IPS-18c (cell line): ENCODE measurements around the gene PRCP.
"Not testable (repeated sequence)": the region's sequence is repeated elsewhere in the genome, so short reads cannot be mapped to it uniquely, and the experiment has no call there.

Experiments used
- H3K4me3 ChIP-seq: 2 replicates; pipeline ENCODE4 v1.7.0; 2013; ENCODE audit warnings: low read depth, mild to moderate bottlenecking, low read length, moderate library complexity; ENCODE audit not compliant: insufficient read depth
- H3K9me3 ChIP-seq: one replicate; pipeline ENCODE4 v1.6.1; 2013; ENCODE audit warnings: mild to moderate bottlenecking, low read length, moderate library complexity; ENCODE audit not compliant: control insufficient read depth, insufficient read depth

Gene PRCP

DNA sequence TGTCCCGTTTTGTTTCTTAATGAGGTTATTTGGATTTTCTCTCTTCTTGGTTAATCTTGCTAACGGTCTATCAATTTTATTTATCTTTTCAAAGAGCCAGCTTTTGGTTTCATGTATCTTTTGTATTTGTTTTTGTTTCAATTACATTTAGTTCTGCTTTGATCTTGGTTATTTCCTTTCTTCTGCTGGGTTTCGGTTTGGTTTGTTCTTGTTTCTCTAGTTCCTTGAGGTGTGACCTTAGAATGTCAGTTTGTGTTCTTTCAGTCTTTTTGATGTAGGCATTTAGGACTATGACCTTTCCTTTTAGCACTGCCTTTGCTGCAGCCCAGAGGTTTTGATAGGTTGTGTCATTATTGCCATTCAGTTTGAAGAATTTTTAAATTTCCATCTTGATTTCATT lies 20.0 kb upstream of the PRCP start:
- not testable (repeated sequence) for H3K4me3 ChIP-seq, H3K9me3 ChIP-seq

DNA sequence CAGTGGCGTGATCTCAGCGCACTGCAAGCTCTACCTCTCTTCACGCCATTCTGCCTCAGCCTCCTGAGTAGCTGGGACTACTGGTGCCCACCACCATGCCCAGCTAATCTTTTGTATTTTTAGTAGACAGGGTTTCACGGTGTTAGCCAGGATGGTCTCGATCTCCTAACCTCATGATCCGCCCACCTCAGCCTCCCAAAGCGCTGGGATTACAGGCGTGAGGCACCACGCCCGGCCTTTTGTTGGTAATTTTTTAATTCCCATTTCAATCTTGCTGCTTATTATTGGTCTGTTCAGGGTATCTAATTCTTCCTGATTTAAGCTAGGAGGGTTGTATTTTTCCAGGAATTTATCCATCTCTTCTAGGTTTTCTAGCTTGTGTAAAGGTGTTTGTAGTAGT lies 19.6 kb upstream of the PRCP start:
- H3K9me3 ChIP-seq, H3K4me3 ChIP-seq: not testable (repeated sequence)

DNA sequence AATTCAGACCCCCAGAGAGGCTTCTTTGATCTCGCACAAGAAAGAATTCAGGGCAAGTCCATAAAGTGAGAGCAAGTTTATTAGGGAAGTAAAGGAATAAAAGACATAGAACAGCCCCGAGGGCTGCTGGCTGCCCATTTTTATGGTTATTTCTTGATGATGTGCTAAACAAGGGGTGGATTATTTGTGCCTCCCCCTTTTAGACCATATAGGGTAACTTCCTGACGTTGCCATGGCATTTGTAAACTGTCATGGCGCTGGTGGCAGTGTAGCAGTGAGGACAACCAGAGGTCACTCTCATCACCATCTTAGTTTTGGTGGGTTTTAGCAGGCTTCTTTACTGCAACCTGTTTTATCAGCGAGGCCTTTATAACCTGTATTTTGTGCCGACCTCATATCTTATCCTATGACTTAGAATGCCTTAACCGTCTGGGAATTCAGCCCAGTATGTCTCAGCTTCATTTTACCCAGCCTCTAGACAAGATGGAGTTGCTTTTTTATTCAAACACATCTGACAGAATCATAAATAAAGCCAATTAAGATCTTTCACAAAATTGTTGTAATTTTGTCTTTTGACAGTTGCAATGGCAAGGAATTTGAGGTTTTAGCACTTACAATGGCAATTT lies 8.9 kb upstream of the PRCP start:
- Histone ChIP-seq H3K4me3 (no peak overlapping the region), H3K9me3 (no peaks in the 10 kb centered on the region)

DNA sequence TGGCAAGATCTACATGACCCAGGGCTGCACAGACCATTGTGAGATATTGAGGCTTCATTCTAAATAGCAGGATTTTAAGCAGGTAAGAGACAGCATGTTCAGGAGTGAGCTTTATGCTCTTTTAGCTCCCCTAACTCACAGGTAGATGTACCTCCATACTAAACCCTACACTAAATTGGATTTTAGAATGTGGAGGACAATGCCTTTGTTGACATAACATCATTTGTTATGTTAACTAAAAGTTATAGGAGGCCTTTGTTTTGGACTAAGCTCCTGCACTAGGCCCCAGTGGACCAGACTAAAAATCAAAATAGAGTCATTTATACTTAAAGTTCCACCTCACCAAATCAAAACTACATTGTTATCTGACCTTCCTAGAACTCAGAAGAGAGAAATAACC lies 8.1 kb upstream of the PRCP start:
- Histone ChIP-seq H3K9me3 (no peaks in the 10 kb centered on the region), H3K4me3 (no peak overlapping the region)

DNA sequence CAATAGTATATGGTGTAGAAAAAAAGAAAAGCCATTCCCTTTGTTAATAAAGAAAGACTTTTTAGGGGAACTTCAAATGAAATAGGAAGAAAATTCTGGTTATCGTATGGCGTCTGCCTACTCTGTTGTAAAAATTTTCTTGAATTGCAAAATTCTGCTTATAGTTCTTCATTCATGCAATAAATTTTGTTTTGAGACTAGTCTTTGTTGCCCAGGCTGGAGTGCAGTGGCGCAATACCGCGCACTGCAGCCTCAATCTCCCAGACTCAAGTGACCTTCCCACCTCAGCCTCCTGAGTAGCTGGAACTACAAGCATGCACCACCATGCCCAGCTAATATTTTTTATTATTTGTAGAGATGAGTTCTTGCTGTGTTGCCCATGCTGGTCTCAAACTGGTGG lies 7.1 kb upstream of the PRCP start:
- Histone ChIP-seq H3K4me3 (no peak overlapping the region), H3K9me3 (no peaks in the 10 kb centered on the region)

DNA sequence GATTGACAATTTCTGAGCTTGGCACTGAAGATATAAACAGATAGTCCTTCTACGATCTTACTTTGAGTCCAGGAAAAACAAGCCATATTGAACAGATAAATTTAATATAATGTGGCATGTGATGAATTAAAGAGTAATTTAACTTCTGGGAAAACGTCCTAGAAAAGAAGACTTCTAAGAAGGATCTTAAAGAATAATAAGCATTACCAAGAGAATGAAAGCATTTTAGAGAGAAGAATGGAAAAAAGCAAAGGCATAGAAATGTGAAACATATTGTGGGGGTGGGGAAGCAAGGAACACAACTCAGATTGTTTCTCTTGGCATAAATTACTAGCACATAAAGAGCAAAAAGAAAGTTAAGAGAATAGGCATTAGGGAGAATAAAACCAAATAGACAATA lies 6.7 kb upstream of the PRCP start:
- Histone ChIP-seq H3K9me3 (no peaks in the 10 kb centered on the region), H3K4me3 (no peak overlapping the region)

DNA sequence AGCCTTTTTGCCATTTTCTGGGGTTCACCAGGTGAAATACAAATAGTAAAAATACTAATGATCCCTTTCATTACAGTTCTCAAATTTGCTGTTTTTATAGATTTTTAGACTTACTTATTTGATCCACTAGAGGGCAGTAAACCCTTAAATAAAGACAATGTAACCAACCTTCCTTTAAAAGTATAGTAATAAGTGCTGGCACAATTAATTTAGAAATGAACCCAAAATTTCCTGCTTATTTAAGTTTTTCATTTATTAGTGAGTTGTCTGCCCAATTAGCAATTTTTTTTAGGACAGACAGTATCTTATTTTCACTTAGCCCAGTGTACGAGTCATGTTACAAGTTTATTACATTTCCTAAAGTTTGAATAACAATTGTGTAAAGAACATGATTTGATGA lies 6.0 kb upstream of the PRCP start:
- Histone ChIP-seq H3K4me3 (no peak overlapping the region), H3K9me3 (no peaks in the 10 kb centered on the region)

DNA sequence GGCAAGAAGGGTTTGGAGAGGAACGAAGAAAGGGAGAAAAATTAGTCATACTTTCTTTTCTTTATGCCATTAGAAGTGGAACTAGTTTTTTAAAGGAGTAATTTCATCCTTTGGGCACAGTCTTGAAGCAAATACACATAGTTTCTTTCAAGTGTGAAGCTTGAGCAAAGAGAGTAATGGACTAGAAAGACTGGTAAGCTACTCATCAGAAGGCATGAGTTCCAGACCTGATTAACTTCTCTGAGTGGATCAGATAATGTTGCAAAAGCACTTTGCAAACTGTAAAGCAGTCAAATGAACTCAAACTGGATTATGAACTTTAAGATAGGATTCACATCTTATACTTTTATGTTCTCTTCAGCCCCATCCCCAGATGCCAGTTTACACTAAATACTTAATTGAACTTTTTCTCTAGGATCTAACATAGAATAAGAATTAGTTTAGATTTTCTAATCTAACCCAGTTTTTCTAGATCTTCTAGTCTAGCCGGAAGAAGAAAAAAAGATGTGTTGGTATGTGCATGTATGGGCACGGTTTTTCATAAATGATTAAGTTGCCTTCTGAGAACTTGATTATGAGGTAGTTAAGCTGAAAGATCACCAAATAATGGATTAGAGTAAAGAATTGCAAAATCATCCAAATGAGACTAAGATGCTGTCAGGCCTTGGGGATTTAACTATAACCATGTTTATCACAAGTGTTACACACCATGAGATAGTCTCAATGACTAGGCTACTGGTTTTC lies 3.8 kb upstream of the PRCP start:
- Histone ChIP-seq H3K9me3 (no peaks in the 10 kb centered on the region), H3K4me3 (no peak overlapping the region)

DNA sequence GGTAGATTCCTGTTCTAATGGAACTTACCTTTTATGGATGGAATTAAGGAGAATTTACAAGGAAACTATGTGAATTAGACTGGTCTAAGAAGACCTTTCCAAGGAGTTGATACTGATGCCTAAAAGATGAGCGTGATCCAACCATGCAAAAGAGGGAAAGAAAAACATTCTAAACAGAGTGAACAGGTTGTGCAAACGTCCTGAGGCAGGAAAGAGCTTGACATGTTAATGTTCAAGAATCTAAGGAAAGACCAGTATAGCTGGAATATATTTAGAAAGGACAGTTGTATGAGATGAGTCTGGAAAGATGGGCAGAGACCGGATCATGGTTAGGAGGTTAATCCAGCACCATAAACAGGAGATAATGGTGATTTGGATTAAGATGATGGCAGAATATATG lies 2.6 kb upstream of the PRCP start:
- no peaks in the 10 kb centered on the region for H3K9me3 ChIP-seq
- peak overlapping the region; percentile 20; the same call in 1 of the 2 replicates for H3K4me3 ChIP-seq

DNA sequence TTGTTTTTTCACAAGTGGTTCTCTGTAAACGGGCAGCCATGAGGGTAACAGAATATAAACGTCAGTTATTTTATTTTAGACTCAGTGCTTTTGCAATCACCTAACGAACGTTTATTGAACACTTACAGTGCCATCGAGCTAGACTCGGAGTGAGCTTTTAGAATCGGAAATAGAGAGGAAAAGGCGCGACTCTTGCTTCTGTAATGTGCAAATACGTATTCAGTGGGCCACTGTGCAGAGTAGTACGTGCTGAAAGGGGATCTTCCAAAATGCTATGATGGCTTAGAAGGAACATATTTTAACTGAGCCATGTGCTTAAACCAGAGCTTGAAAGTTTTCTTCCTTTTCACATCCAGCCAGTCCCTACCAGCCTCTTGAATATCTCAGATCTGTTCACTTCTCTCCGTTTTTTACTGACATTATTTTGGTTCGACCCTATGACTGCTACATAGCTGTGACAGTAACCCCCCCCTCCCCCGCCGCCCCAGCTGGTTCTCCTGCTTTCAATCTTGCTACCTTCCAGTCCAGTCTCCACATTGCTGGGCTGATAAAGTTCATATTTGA lies 1.8 kb upstream of the PRCP start:
- no peaks in the 10 kb centered on the region for H3K9me3 ChIP-seq
- peak overlapping the region; percentile 76 for H3K4me3 ChIP-seq

DNA sequence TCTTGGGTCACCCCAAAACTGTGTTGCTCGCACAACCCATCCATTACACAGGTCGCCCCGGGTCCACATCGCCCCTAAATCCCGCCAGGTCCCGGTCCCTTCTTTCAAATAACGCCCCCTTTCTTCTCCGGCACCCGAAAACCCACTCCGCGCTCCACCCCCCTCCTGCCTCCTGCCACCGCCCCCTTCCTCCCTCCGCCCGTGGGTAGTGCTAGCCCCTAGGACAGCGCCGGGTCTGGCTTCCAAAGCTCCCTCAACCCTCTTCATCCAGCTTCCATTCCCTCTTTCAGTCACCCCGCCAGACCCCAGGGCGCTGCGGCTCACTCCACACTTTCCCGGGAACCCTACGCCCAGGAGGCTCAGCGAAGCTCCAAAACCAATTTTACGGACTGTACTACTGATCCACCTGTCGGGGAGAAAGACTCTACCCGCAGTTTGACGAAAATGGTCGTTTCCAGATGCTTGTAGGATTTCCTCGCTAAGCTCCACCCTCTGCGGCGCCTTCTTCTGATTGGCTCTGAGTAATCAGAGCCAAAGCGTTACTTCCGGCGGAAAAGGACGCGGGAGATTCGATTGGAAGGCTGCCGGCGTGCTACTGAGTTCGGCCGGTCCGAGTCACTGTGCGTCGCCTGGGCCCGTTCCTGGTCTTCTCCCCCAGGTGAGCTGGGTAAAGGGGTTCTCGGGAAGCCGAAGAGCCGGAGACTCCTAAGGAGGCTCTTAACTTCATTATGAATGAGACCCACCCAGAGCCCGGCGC lies 1.1 kb upstream of the PRCP start, which contains the start of gene DDIAS:
Gene DDIAS, plus strand, starts transcription at position 572 of the 757 bp plus-strand sequence. CDS start 13,003 bp downstream, outside the sequence.
- Histone ChIP-seq H3K9me3 (no peaks in the 10 kb centered on the region), H3K4me3 (peak within 1 kb of the TSS; percentile 76)

DNA sequence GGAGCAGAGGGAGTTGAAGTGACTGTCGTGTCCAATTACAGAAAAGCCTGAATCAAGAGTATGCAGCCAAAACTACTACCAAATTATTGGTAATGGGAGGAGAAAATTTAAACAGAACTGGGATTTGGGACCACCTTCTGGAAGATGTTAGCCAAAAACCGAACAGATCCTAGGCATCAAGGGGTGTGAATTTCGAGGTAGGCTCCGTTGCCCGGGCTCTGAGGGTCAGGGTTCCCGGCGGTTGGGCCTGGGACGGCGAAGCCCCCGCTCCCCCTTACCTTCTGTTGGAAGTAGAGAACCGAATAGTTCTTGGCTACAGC lies 313 bp downstream of the PRCP start:
- no peaks in the 10 kb centered on the region for H3K9me3 ChIP-seq
- H3K4me3 ChIP-seq = peak overlapping the region; percentile 76

DNA sequence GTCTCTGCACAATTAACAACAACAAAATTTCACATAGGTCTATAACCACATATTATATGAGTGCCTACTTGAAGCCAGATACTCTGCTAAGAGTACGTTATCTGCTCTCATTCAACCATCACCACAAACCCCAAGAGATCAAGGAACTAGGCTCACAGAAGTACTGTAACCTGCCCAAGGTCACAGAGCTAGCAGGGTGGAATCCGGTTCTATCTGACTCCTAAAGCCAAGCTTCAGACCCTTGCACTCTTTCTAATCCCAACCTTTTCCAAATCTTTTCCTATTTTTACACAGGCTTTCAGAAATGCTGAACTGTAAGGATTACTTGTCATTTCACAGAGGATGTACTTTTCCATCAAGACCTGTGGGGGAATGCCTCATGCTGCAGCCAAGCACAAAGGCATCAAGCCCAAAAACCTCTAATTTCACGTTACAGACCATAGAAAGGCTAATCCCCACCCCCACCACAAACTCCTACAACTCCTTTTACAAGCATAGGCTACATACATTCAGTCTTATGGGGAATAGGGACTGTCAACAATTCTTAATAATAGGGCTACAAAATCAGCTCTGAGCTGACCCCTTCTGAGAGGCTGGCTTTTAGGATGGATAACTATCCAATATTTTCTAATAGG lies 927 bp downstream of the PRCP start:
- Histone ChIP-seq H3K4me3 (peak overlapping the region; percentile 76), H3K9me3 (no peaks in the 10 kb centered on the region)

DNA sequence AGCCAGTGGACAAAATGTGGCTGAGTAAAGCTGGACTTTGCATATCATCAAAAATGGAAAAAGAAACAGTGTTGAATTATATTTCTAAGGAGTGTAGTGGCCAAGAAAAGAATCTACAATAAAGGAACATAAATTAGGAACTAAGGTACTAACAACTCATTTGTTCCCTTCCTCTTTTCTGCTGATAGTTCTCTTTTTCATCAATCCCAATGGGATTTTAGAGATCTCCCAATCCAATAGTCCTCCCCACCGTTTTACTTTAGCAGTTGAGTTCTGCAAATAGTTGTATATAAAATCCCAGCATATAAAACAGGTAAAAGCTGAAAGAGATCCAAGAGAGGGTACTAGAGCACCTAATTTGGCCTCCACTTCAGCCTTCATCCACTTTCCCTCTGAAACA lies 2.0 kb downstream of the PRCP start:
- Histone ChIP-seq H3K4me3 (no peak overlapping the region), H3K9me3 (no peaks in the 10 kb centered on the region)

DNA sequence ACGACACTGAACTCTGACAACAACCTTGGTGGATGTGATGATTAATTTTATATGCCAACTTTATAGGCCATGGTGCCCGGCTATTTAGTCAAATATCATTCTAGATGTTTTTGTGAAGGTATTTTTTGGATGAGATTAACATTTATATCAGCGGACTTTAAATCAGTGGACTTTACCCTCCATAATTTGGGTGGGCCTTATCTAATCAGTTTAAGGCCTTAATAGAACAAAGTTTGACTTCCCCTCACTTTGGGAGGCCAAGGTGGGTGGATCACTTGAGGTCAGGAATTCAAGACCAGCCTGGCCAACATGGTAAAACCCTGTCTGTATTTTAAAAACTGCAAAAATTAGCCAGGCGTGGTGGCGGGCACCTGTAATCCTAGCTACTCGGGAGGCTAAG lies 4.0 kb downstream of the PRCP start:
- no peak overlapping the region for H3K4me3 ChIP-seq
- no peaks in the 10 kb centered on the region for H3K9me3 ChIP-seq

DNA sequence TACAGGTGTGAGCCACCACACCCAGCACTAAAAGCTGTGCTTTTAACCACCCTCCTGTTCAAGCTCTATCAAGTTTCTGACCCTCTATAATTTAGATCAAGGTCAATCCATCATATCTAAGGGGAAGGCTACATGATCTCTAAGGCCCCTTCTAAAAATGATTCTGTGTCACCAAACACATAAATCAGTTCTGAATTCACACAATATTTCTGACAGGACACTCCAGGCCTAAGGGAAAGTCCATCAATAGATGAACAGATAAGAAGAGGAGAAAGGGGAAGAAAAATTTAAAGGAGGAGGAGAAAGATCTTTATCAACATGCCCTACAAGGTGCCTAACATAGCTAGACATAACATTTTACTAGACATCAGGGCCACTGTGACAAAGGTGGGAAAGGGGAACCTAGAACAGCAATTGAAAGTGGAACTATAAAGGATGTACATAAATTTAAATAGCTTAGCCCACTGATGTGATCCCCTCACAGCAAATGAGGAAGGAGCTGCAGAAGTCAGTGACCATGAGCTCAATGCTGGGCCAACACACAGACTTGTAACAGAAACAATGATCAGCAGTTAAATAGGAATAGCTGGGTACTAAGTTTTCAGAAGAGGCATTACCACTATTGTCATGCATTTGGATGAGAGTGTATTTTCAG lies 4.7 kb downstream of the PRCP start:
- no peaks in the 10 kb centered on the region for H3K9me3 ChIP-seq
- H3K4me3 ChIP-seq = no peak overlapping the region

DNA sequence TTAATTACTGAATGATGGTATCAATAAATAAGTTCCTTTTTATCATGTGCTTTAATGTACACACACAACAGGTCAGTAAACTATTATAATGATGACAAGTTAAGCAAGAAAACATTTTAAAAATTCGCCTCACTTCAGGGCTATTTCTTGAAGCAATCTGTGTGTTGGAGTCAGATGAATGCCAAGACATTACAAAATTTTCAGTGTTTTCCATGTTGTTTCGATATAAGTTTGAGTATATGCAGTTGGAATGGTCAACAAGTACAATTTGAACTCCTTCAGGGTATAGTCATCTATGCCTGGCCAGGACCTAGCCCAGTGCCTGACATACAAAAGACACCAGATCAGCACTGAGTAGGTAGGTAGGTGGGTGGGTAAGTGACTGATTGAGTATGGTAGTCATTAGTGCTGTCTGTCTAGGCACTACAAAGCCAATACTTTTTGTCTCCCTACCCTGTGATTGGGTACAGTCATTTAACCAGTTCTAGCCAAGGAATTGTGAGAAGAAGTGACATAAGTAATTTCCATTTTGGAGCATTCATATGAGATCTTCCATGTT lies 7.5 kb downstream of the PRCP start:
- Histone ChIP-seq H3K4me3 (no peak overlapping the region), H3K9me3 (no peaks in the 10 kb centered on the region)
